ENCODE measurements around the gene ARID4A.

ARID4A gene

DNA sequence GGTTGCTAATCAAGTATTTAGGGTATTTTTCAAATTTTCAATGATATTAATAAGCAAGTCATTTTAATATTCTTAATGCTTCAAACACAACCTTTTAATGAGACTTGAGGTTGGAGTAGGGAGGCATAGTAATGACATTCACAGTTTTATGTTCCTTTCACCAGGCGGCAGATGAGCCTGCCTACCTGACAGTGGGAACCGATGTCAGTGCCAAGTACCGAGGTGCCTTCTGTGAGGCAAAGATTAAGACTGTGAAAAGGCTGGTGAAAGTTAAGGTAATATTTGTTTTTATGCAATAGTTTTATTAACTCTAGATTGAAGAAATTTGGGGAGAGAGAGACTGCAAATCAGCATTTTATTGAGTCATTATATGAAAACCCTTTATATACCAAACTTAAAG, 3.1 kb downstream of the ARID4A start:
- TF ChIP-seq, protein P1, sequence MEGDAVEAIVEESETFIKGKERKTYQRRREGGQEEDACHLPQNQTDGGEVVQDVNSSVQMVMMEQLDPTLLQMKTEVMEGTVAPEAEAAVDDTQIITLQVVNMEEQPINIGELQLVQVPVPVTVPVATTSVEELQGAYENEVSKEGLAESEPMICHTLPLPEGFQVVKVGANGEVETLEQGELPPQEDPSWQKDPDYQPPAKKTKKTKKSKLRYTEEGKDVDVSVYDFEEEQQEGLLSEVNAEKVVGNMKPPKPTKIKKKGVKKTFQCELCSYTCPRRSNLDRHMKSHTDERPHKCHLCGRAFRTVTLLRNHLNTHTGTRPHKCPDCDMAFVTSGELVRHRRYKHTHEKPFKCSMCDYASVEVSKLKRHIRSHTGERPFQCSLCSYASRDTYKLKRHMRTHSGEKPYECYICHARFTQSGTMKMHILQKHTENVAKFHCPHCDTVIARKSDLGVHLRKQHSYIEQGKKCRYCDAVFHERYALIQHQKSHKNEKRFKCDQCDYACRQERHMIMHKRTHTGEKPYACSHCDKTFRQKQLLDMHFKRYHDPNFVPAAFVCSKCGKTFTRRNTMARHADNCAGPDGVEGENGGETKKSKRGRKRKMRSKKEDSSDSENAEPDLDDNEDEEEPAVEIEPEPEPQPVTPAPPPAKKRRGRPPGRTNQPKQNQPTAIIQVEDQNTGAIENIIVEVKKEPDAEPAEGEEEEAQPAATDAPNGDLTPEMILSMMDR (IDR thresholded peaks at IDR 0.05) = no peak
- no peak overlapping the region for H3K4me3 ChIP-seq (ENCODE audit: low read depth in 1 of 2, low read length in 1 of 2)

DNA sequence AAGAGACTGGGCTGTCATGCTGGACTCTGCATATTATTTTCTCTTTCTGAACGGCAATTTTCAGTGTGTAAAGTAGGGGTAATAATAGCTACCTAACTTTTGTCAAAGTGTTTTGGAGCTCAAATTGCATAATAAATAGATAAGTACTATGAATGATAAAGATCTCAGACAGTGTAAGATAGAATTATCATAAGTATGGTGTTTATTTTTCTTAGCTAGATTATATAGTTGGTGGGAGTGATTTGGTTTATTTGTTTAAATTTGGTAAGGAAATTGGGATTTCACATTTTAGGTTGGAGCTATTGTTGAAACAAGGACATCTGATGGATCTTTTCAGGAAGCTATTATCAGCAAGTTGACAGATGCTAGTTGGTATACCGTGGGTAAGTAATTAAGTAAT, 7.4 kb downstream of the ARID4A start:
- H3K27ac ChIP-seq = no peak overlapping the region
- no peaks in the 10 kb centered on the region for H3K27me3 ChIP-seq
- H3K4me3 ChIP-seq (ENCODE audit: low read depth in 1 of 2, low read length in 1 of 2) = no peak overlapping the region
- peaks cover 7 to 13% of the 10 kb centered on the region in 2 experiments for H3K4me1 ChIP-seq (ENCODE audit: control insufficient read depth in 1 of 2, insufficient read depth in 1 of 2, low read depth in 1 of 2, low read length in 1 of 2)
- H3K36me3 ChIP-seq = peaks cover 68% of the 10 kb centered on the region
- TF ChIP-seq, protein P1 (IDR thresholded peaks at IDR 0.05) = no peak
- no peaks in the 10 kb centered on the region for H3K9me3 ChIP-seq

More for the DNA sequence above, 3.1 kb downstream of the ARID4A start:
- Histone ChIP-seq H3K27me3 (no peaks in the 10 kb centered on the region), H3K4me1 (ENCODE audit: control insufficient read depth in 1 of 2, insufficient read depth in 1 of 2, low read depth in 1 of 2, low read length in 1 of 2) (peaks cover 26 to 32% of the 10 kb centered on the region in 2 experiments), H3K27ac (no peak overlapping the region), H3K9me3 (no peaks in the 10 kb centered on the region), H3K36me3 (peaks cover 43% of the 10 kb centered on the region)

DNA sequence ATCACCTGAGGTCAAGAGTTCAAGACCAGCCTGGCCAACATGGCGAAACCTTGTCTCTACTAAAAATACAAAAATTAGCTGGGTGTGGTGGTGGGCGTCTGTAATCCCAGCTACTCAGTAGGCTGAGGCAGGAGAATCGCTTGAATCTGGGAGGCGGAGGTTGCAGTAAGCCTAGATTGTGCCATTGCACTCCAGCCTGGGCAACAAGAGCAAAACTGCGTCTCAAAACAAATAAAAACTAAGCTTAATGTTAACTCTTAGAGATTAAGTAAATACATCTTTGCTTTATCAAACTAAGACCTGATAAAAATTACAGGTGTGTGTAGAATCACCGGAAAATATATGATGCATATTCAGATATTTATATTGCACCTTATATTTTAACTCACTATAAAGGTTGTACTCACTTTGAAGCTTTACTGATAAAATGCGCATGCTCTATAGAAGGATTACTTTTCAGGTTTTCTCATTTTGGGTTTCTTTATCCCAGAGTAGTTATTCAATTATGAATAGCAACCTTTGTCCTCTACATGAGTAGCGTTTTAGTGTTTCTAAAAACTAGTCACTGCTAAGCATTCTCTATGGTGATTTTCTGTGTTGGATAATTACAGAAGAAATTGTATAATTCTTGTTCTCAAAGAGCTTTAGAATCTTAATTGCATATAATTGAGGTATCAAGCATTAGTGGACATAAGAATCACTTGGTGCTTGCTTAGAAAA, 9.4 kb downstream of the ARID4A start:
- Histone ChIP-seq H3K27me3 (no peaks in the 10 kb centered on the region), H3K27ac (no peak overlapping the region), H3K9me3 (no peaks in the 10 kb centered on the region), H3K36me3 (peaks cover 72% of the 10 kb centered on the region), H3K4me1 (ENCODE audit: control insufficient read depth in 1 of 2, insufficient read depth in 1 of 2, low read depth in 1 of 2, low read length in 1 of 2) (peaks cover 0 to 5% of the 10 kb centered on the region in 2 experiments), H3K4me3 (ENCODE audit: low read depth in 1 of 2, low read length in 1 of 2) (no peak overlapping the region)
- TF ChIP-seq, protein P1 (IDR thresholded peaks at IDR 0.05) = no peak

DNA sequence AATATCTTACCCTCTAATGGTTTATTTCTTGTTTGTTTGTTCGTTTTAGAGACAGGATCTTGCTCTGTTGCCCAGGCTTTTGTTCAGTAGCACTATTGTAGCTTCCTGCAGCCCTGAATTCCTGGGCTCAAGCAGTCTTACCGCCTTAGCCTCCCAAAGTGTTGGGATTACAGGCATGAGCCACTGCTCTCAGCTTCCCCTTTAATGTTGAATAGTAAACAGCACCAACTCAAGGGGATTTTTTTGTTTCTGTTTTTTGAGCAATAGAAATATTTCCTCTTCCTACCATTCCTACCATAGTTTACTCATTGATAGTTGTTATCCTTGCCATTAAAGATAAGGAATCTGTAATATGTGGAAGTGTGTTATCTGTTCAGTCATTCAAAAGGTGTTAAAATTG, 10.7 kb downstream of the ARID4A start:
- Histone ChIP-seq H3K4me1 (ENCODE audit: control insufficient read depth in 1 of 2, insufficient read depth in 1 of 2, low read depth in 1 of 2, low read length in 1 of 2) (peaks cover 0 to 5% of the 10 kb centered on the region in 2 experiments), H3K27ac (peak overlapping the region; percentile 34), H3K36me3 (peaks cover 75% of the 10 kb centered on the region), H3K9me3 (no peaks in the 10 kb centered on the region), H3K4me3 (ENCODE audit: low read depth in 1 of 2, low read length in 1 of 2) (no peak overlapping the region), H3K27me3 (no peaks in the 10 kb centered on the region)
- TF ChIP-seq, protein P1 (IDR thresholded peaks at IDR 0.05) = no peak

DNA sequence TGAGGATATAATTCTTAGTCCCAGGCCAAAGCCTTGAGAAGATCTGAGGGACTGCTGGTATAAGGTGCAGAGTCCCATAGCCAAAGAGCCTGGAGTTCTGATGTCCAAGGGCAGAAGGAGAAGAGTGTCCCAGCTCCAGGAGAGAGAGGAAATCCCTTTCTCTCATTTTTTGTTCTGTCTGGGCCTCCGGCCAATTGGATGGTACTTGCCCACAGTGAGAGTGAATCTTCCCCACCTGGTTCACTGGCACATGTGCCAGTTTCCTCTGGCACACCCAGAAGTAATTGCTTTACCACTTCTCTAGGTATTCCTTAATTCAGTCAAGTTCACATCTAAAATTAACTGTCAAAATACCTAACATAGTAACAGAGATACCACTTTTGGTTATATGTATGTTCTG, 15.3 kb downstream of the ARID4A start:
- TF ChIP-seq, protein P1 (IDR thresholded peaks at IDR 0.05) = no peak

More for the DNA sequence above, 15.3 kb downstream of the ARID4A start:
- Histone ChIP-seq H3K4me3 (ENCODE audit: low read depth in 1 of 2, low read length in 1 of 2) (no peak overlapping the region), H3K36me3 (peaks cover 66% of the 10 kb centered on the region), H3K27me3 (no peaks in the 10 kb centered on the region), H3K27ac (peak overlapping the region; percentile 17), H3K4me1 (ENCODE audit: control insufficient read depth in 1 of 2, insufficient read depth in 1 of 2, low read depth in 1 of 2, low read length in 1 of 2) (peaks cover 0 to 5% of the 10 kb centered on the region in 2 experiments), H3K9me3 (no peaks in the 10 kb centered on the region)
